NCI-H345 (cell line): ENCODE results near the gene SPRY4.
"Not testable (repeated sequence)": the region's sequence is repeated elsewhere in the genome, so short reads cannot be mapped to it uniquely, and the experiment has no call there.

ENCODE experiments used
- DNase-seq: peaks from one replicate; lab custom pipeline; 2025; lab: John Stamatoyannopoulos, UW

SPRY4 gene

GRCh38 chr5:142333749-142334148 is 8.9 kb upstream of the SPRY4 start:
- not testable (repeated sequence) for DNase-seq

- no peak for DNase-seq
Measured at GRCh38 chr5:142330444-142330843, 5.6 kb upstream of the SPRY4 start.

GRCh38 chr5:142330026-142330425 is 5.2 kb upstream of the SPRY4 start:
- DNase-seq, result no peak

- no peak for DNase-seq
Measured at GRCh38 chr5:142327111-142327842, 2.5 kb upstream of the SPRY4 start.

- no peak for DNase-seq
Measured at GRCh38 chr5:142326480-142326938, 1.7 kb upstream of the SPRY4 start.

GRCh38 chr5:142325725-142326479 is 1.1 kb upstream of the SPRY4 start:
- DNase-seq, result peak; percentile 75

- peak; percentile 50 for DNase-seq
Measured at GRCh38 chr5:142324136-142324870, 518 bp downstream of the SPRY4 start.

GRCh38 chr5:142323480-142324135 is 1.2 kb downstream of the SPRY4 start:
- DNase-seq, result no peak

GRCh38 chr5:142322747-142323479 is 1.9 kb downstream of the SPRY4 start:
- no peak for DNase-seq

GRCh38 chr5:142322403-142322746 is 2.4 kb downstream of the SPRY4 start:
- no peak for DNase-seq

GRCh38 chr5:142320851-142321560 is 3.8 kb downstream of the SPRY4 start:
- no peak for DNase-seq

- DNase-seq, result no peak
Measured at GRCh38 chr5:142320430-142320738, 4.4 kb downstream of the SPRY4 start.

- DNase-seq, result no peak
Measured at GRCh38 chr5:142319560-142320429, 5.0 kb downstream of the SPRY4 start.

- DNase-seq, result no peak
Measured at GRCh38 chr5:142319105-142319504, 5.7 kb downstream of the SPRY4 start.

- DNase-seq, result no peak
Measured at GRCh38 chr5:142317753-142318152, 7.1 kb downstream of the SPRY4 start.

GRCh38 chr5:142317173-142317572 is 7.6 kb downstream of the SPRY4 start:
- no peak for DNase-seq

- DNase-seq, result no peak
Measured at GRCh38 chr5:142316681-142317080, 8.1 kb downstream of the SPRY4 start.

- DNase-seq, result peak; percentile 93
Measured at GRCh38 chr5:142316051-142316450, 8.8 kb downstream of the SPRY4 start.

GRCh38 chr5:142315096-142315900 is 9.5 kb downstream of the SPRY4 start:
- DNase-seq, result no peak
